DMS 273 (cell line): ENCODE data around the gene MYH7B.

Source experiments
- DNase-seq: peaks from one replicate; lab custom pipeline; 2025; ENCODE audit not compliant: unreplicated experiment; lab: John Stamatoyannopoulos, UW

Gene MYH7B

DNA sequence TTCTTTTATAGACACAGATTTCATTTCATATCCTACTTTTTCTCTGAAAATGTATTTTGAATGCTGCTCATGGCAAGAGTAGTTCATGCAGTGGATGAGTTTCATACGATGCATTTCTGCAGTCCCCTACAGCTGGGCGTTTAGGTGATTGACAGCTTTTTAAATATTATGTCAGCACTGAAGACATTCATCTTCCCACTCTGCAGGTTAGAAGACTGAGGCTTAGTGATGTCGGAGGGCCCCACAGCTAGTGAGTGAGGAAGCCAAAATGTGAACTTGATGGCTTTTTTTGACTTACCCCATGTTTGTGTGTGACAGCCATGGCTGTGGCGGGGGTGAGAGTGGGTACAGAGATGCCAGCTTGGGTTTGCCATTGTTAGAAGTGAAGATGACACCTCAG lies 33.5 kb downstream of the MYH7B start:
- DNase-seq = no peak

DNA sequence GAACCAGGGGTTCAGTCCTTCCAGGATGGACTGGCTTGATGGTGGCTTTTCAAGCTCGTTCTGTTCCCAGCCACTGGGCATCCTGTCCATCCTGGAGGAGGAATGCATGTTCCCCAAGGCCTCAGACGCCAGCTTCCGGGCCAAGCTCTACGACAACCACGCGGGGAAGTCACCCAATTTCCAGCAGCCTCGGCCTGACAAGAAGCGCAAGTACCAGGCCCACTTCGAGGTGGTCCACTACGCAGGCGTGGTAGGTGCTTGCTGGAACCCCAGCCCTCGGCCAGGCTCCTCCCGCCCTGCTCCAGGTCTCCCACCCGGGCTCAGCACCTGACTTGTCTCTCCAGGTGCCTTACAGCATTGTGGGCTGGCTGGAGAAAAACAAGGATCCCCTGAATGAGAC lies 34.0 kb downstream of the MYH7B start:
- DNase-seq = no peak

DNA sequence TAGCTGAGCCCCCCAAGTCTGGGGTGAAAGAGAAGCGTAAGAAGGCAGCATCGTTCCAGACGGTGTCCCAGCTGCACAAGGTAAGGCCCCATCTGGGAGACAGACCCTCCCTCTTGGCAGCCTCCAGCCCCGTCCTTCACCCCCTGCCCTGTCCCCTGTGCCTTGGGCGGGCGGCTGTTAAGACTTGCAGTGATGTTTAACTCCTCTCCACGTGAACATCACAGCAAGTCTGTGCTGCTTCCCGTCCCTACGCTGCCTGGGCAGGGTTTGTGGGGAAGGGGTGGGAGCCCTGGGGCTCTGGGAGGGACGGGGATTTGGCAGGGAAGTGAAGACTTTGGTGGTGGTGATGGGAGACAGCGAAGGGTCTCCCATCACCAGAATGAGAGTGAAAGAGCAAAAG lies 34.6 kb downstream of the MYH7B start:
- no peak for DNase-seq

DNA sequence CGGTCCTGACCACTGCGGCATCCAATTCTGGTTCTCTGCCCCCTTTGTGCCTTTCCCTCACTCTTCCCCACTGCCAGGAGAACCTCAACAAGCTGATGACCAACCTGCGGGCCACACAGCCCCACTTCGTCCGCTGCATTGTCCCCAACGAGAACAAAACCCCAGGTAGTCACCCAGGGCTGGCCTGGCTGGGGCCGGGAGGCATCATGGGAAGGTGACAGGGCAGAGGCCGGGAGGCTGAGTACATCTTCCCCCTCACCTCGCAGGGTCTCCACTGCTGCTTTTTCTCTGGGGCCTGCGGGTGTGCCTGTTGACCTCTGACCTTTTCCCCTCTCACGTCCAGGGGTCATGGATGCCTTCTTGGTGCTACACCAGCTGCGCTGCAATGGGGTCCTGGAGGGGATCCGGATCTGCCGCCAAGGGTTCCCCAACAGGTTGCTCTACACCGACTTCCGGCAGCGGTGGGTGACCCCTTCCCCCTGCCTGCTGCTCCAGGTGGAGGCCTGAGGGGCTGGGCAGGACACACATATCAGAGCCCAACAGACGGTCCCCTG lies 35.1 kb downstream of the MYH7B start:
- DNase-seq = no peak

DNA sequence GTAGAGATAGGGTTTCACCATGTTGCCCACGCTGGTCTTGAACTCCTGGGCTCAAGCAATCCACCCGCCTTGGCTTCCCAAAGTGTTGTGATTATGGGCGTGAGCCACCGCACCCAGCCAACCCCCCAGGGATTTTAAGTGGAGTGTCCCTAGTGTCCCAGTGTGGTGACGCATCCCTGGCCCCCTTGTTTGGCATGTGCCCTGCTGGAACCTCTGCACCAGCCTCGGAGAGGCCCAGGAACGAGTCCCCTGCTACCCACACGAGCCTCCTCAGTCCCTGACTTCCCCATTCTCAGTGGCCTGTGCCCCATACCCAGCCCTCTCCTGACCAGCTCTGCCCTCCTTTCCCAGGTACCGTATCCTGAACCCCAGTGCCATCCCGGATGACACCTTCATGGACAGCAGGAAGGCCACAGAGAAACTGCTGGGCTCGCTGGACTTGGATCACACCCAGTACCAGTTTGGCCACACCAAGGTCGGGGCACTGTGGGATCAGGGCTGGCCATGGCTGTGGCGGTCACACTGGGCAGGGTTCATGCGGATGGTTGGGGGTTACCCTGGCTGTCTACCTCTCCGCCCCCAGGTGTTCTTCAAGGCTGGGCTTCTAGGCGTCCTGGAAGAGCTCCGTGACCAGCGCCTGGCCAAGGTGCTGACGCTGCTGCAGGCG lies 37.2 kb downstream of the MYH7B start:
- no peak for DNase-seq

DNA sequence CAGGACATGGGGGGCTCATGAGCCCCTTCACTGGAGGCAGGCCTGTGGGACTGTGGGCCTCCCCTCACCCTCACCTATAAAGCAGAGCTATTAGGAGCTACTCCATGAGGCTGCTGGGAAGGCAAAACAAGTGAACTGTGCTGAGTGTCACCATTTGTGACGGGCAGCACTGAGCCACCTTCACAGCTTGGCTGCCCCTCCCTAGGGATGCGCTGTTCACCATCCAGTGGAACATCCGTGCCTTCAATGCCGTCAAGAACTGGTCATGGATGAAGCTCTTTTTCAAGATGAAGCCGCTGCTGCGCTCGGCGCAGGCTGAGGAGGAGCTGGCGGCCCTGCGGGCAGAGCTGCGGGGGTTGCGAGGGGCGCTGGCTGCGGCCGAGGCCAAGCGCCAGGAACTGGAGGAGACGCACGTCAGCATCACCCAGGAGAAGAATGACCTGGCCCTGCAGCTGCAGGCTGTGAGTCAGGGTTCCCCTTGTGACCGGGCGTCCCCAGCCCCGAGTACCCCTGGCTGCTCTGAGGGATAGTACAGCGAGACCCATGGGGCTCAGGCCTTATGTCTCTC lies 38.4 kb downstream of the MYH7B start:
- DNase-seq = no peak

DNA sequence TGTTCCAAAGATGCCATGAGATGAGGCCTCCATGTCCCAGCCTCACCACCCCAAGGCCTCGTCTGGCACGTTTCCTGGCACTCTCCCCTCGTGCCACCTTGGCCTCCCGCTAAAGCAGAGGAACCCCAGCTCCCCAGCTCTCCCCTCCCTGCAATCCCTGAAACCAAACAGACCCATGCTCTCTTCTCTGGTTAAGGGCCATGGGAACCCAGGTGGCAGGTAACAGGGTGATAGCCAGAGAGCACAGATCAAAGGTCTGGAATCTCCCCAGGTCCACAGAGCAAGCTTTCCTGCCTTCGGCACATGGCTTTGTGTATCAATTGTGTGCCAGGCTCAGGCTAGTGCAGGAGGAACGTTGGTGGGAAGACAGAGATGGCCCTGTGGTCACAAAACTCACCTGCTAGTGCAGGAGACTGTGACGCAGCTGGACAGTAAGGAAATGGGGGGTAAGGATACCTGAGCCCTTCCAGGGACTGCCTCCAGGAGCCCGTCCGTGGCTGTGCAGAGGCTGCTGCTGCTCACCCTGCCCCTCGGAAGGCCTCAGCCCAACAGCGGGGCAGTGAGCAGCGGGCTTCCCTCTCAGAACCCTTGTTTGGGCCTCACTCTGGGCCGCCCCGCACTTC lies 39.0 kb downstream of the MYH7B start:
- no peak for DNase-seq

DNA sequence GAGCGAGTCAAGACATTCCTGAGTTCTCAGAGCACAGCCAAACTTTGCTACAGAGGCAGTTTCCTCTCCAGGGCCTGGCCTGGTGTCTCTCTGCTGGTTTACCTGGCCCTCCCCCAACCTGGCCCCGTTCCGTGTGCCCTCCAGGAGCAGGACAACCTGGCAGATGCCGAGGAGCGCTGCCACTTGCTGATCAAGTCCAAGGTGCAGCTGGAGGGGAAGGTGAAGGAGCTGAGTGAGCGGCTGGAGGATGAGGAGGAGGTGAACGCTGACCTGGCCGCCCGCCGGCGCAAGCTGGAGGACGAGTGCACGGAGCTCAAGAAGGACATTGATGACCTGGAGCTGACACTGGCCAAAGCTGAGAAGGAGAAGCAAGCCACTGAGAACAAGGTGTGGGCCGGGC lies 39.5 kb downstream of the MYH7B start:
- no peak for DNase-seq

DNA sequence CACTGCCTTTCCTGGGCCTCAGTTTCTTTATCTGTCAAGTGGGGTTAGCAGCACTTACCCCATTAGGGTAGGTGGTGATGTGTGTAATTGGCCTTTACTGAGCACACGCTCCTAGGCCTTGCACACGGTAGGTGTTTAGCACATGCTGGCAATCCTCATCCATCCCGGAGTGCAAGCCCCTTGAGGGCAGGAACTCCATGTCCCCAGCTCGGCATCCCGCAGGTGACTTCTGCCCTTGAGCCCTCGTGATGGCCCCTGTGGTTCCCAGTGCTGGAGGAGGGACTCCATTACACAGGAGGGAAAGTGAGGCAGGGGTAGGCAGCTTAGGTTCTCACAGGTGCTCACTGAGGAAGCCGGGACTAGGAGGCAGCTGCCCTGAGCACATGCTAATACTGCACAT lies 40.0 kb downstream of the MYH7B start:
- DNase-seq = no peak

DNA sequence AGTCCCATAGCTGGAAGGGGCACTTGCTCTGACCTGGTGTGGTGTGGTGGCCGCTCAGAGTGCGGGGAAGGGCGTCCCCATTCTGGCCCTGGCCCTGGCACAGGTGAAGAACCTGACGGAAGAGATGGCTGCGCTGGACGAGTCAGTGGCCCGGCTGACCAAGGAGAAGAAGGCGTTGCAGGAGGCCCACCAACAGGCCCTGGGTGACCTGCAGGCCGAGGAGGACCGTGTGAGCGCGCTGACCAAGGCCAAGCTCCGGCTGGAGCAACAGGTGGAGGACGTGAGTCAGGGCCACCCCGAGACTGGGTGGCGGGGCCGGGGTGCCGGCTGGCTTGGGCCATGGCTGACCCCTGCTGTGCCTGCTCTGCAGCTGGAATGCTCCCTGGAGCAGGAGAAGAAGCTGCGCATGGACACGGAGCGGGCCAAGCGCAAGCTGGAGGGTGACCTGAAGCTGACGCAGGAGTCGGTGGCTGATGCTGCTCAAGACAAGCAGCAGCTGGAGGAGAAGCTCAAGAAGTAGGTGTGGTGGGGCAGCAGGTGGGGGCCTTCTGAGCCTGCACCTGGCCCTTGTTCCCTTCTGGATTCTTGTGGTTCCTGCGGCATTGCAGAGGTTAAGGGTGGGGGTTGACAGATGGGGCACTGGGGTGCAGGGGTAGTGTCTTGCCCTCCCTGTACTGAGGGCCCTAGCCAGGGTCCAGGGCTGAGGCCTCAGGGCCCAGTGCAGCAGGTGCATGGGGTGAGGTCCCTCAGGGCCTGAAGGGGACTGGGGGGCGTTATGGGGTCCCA lies 40.8 kb downstream of the MYH7B start:
- DNase-seq = no peak

DNA sequence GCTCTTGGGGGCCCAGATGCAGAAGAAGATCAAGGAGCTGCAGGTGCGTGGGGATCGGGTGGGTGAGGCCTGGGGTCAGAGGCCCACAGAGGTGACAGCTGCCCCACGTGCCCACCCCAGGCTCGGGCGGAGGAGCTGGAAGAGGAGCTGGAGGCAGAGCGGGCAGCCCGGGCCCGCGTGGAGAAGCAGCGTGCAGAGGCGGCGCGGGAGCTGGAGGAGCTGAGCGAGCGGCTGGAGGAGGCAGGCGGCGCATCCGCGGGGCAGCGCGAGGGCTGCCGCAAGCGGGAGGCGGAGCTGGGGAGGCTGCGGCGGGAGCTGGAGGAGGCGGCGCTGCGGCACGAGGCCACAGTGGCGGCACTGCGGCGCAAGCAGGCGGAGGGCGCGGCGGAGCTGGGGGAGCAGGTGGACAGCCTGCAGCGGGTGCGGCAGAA lies 41.5 kb downstream of the MYH7B start:
- DNase-seq = no peak

DNA sequence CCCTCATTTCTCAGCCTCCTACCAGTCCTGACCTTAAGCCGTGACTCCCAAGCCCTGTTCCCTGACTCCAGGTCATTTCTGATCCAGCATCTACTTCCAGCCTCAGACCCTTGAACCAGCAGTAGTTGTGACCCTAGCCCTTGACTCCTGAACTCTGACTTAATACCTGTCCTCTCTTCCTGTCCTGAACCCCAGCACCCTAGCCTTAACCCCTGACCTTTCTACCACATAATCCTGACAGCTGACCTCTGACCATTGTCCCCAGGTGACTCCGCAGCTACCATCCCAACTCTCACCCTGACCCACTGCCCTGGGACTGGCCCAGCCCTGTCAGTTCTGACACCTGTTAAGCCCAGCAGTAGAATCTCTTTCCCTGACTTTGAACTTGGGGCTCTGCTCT lies 42.1 kb downstream of the MYH7B start:
- DNase-seq = no peak

DNA sequence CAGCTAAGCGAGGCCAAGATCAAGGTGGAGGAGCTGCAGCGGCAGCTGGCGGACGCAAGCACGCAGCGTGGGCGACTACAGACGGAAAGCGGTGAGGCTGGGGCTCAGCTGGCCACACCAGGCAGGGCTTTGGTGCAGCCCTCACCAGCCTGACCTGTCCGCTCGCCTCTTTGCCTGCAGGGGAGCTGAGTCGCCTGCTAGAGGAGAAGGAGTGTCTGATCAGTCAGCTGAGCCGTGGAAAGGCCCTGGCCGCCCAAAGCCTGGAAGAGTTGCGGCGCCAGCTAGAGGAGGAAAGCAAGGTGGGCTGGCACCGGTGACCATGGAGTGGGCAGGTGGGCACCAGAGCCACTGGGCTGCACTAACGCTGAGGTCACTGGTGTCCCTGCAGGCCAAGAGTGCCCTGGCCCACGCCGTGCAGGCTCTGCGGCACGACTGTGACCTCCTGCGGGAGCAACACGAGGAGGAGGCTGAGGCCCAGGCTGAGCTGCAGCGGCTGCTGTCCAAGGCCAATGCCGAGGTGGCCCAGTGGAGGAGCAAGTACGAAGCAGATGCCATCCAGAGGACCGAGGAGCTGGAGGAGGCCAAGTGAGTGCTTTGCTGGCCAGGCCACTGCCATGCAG lies 42.8 kb downstream of the MYH7B start:
- DNase-seq = peak; percentile 27

DNA sequence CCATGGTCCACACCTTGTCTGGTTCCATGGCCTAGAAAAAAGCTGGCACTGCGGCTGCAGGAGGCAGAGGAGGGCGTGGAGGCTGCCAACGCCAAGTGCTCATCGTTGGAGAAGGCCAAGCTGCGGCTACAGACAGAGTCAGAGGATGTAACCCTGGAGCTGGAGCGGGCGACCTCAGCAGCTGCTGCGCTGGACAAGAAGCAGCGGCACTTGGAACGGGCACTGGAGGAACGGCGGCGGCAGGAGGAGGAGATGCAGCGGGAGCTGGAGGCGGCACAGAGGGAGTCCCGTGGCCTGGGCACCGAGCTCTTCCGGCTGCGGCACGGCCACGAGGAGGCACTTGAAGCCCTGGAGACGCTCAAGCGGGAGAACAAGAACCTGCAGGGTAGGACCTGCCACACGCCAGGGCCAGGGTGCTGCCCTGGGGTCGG lies 43.4 kb downstream of the MYH7B start:
- DNase-seq = no peak

DNA sequence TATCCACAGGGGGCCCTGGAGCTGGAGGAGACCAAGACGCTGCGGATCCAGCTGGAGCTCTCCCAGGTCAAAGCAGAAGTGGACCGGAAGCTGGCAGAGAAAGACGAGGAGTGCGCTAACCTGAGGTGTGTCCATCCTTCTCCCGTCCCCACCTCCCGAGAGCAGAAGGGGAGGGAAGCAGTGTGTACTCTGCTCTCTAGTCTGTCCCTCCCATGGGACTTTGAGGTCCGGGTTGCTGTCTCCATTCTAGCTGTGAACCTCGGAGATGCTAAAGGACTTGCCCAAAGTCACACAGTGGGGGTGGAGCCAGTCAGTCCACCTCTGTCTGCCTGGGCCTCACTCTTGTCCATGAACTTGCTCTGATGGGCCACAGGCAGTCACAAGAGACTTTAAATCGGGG lies 44.1 kb downstream of the MYH7B start:
- DNase-seq = no peak

DNA sequence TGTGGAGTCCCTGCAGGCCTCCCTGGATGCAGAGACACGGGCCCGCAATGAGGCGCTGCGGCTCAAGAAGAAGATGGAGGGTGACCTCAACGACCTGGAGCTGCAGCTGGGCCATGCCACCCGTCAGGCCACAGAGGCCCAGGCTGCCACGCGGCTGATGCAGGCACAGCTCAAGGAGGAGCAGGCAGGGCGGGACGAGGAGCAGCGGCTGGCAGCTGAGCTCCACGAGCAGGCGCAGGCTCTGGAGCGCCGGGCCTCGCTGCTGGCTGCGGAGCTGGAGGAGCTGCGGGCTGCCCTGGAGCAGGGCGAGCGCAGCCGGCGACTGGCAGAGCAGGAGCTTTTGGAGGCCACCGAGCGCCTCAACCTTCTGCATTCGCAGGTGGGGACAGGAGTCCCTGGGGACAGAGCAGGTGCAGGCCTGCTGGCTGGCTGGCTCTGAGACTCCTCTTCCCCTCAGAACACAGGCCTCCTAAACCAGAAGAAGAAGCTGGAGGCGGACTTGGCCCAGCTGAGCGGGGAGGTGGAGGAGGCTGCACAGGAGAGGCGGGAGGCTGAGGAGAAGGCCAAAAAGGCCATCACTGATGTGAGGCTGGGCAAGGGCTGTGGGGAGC lies 44.7 kb downstream of the MYH7B start:
- no peak for DNase-seq

DNA sequence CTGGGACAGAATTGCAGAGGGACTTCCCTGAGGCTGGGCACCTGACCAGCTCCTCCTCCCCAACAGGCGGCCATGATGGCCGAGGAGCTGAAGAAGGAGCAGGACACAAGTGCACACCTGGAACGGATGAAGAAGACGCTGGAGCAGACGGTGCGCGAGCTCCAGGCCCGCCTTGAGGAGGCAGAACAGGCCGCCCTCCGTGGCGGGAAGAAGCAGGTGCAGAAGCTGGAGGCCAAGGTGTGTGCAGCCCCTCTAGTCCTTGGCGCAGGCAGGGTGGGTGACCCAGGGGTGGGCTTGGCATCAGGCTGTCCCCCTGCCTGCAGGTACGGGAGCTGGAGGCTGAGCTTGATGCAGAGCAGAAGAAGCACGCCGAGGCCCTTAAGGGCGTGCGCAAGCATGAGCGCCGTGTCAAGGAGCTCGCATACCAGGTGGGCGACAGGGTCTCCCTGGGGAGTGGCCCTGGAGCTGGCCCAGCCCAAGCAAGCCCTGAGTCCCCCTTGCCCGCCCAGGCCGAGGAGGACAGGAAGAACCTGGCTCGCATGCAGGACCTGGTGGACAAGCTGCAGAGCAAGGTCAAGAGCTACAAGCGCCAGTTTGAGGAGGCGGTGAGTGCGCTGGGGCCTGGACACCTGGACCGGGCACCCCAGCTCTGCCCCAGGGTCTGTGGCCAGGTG lies 45.4 kb downstream of the MYH7B start:
- DNase-seq = no peak

DNA sequence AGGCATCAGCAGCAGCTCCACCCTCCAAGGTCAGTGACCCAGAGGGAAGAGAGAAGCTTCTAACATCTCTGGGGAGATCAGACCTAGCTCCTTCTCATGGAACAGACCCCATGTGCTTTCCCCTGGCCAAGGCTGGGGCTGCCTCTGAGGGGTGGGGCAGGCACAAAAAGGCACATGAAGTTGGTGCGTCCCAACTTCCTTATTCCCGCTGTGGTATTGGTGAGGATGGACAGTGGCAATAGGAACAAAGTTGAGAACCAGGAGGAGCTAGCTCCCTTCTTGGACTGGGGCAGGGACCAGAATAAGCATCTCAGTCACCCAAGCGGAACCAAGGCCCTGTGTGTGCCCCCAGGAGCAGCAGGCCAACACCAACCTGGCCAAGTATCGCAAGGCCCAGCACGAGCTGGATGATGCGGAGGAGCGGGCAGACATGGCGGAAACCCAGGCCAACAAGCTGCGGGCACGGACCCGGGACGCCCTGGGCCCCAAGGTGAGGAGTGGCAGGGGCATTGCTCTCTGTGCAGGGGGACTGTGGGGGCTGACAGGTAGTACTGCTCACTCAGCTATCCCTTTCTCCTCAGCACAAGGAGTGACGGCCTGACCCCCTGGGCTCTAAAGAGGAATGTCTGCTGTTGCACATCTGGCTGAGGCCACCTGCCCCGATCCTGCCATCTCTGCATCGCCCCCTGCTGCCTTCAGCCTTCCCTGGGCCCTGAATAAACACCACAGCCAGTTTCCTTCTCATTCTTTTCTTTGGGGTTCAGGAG lies 46.1 kb downstream of the MYH7B start:
- peak; percentile 43 for DNase-seq

DNA sequence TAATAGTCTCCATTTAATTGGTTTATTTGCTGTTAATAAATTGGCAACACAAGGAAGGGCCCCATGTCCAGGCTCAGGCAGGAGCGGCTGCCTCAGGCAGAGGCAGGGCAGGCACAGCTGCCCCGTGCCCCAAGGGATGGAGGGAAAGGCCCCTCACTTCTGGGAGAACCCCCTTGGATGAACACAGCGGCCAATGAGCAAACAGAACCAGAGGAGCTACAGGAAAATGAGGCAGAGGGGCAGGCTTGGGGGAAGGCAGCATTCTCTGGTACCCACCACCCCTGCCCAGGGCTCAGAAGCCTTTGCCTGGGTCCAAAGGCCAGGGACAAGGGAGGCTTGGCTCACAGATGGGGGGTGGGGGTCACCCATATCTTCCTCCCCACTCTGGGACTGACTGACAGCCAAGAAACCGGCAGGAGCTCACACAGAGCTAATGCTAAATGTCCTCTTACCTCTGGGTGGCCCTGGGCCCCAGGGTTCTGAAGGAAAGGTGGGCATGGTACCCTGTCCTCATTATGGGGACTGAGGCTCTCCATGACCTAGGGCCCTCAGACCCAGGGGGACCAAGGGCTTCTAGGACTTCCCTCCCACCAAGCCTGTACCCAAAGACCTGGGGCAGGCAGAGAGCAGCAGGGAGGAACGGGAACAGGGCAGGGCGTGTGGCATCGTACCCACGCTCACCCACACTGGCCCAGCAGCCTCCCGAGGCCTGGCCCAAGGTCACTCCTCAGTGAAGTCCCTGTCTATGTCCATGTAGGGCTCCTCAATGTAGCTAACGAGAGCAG lies 47.0 kb downstream of the MYH7B start:
- no peak for DNase-seq
